HUDEP-2 (cell line): ENCODE results near the gene INPP5E.

ENCODE experiments used
- DNase-seq, 76 experiments: peaks; one replicate each; lab custom pipeline; 2025; ENCODE audit not compliant: unreplicated experiment in 76 of 76; lab: John Stamatoyannopoulos, UW

Gene INPP5E

GRCh38 chr9:136474021-136474640 is 34.5 kb upstream of the INPP5E start:
- no peak for DNase-seq

DNA sequence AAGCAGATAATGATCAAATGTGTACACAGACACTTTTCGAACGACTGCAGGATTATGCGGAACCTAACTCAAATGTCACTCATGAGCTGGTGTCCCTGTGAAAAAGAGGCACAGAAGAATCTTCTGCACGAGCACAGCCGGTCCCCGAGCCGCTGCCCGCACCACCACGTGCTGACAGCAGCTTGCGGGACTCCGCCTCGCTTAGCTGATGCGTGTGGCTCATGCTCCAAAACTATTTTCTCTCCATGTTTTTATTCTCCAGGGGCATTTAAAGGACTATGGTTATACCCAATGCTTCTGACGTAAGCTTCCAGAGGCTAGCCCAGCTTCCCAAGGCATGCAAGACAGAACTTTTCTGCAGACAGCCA is 33.7 kb upstream of the INPP5E start:
- DNase-seq: no peak

DNA sequence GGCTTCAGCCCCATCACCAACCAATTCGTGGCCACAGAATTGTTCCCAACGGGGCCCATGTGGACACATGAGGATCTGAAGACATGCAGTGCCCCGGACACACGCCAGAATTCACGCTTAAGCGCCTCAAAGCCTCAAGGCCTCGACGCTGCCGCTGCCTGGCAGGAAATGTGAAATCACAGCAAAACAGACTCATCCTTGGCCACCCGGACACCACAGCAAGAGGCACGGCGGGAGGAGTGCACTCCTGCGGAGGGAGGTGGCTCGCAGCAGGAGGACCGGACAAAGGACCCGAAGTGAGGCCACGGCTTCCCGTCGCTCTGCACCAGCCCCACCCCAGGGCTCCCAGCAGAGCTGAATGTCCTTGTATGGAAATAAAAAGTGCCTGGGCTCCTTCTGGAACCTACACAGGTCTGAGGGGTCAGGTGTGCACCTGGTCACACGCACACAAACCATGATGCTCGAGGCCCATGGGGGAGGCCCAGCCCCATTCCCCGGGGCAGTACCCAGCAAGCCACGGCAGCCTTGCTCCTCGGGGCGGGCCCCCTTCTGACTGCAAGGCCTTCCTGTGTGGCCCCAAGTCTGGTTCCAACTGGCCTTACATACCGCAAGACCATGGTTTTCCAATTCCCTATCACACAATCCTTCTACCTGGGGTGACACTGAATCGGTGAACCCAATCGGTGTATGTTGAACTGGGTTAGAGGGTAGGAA is 33.2 kb upstream of the INPP5E start:
- no peak for DNase-seq

- DNase-seq: no peak
Observed at GRCh38 chr9:136471802-136472487, 32.3 kb upstream of the INPP5E start.

DNA sequence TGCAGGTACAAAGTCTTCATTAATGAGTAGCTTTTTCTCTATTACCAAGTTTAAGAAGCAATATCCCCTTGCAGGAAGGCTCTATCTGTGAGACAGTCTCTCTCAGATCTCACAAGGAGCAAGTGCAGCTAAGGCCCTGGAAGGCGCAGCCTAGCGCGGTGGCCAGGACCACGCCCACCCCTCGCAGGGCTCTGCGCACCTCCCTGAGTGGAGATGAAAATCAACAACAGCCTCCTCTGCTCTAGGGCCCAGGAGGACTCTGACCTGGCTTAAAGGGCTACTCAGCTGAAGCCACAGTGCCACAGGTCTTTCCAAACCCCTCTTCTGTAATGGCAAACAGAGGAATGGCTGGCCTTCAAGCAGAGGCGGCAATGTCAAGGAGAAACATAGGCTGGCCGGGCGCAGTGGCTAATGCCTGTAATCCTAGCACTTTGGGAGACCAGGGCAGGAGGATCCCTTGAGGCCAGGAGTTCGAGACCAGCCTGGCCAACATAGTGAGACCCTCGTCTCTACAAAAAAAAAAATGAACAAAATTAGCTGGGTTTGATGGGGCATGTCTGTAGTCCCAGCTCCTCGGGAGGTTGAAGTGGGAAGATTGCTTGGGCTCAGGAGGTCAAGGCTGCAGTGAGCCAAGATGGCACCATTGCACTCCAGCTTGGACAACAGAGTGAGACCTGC is 31.3 kb upstream of the INPP5E start:
- peak in 41 of 76 experiments; percentile 4 to 63 (median 21) for DNase-seq

GRCh38 chr9:136470356-136470755 is 30.7 kb upstream of the INPP5E start:
- no peak for DNase-seq

DNA sequence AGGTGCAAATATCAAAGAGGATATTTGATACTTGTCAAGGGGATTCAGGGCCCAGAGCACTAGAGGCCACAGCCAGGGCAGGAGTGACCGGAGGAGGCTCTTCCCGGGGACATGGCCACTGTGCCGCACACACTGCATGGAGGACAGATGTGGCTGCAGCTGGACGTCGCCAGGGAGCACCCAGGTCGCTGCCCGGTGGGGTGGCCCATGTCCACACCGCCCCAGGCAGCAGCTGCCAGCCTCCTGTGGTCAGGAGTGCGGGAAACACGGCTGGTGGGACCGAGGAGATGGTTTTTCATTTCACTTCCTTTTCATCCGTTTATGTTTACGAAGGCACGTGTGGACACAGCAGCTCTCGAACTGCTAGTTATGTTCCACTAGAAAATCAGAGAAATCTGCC is 28.1 kb upstream of the INPP5E start:
- no peak for DNase-seq

DNA sequence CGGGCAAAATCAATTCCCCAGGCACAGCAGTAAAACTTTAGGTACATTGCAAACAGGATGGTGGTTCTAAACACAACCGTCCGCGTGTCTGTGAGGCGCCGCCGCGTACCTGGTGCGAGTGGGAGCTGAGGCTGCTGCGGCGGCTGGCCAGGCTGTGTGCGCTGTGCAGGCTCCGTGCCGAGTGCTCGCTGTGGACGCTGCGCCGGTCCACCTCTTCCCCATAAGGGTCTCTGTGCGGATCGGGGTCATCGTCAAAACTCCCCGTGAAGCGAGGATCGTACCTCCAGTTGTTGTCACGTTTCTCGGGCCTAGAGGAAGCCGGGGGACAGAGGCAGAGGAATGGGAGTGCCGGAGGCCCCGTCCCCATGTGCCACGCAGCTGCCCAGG is 26.5 kb upstream of the INPP5E start:
- no peak for DNase-seq

GRCh38 chr9:136465500-136466154 is 26.0 kb upstream of the INPP5E start:
- no peak for DNase-seq

DNA sequence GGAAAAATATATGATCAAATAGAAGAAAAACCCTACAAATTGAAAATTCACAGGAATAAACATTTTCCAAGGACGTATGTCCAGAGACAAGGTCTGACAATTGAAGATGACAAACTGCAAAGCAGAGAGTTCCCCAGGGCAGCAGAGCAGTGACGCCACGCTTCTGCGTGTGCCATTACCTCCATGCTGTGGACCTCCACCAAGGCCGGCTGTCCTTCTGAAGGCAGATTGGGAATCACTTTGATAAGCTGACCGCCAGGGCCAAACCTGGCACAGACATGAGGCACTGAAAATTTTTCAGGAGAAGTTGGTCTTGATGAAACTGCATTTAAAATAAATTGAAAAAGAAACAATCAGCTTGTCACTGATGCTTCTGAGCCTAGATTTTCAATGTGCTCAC is 24.6 kb upstream of the INPP5E start:
- DNase-seq: no peak

DNA sequence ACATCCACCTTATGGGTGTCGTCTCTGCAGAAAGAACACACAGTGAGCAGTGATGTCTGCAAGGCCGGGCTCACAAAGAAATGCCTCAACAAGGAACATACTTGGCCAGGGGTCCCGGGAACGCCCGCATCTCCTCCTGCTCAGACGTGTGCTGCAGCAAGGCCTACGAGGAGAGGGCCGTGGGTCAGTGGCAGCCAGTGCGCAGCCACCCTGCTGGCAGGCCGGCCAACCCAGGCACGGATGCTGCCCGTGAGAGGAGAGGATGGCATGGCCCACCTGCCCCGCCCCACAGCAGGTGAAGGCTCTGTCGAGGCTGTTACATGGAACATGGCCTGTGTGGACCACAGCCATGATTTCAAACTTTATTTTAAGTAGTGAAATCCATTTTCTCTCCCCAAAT is 23.9 kb upstream of the INPP5E start:
- DNase-seq: no peak

- no peak for DNase-seq
Observed at GRCh38 chr9:136462664-136463063, 23.0 kb upstream of the INPP5E start.

DNA sequence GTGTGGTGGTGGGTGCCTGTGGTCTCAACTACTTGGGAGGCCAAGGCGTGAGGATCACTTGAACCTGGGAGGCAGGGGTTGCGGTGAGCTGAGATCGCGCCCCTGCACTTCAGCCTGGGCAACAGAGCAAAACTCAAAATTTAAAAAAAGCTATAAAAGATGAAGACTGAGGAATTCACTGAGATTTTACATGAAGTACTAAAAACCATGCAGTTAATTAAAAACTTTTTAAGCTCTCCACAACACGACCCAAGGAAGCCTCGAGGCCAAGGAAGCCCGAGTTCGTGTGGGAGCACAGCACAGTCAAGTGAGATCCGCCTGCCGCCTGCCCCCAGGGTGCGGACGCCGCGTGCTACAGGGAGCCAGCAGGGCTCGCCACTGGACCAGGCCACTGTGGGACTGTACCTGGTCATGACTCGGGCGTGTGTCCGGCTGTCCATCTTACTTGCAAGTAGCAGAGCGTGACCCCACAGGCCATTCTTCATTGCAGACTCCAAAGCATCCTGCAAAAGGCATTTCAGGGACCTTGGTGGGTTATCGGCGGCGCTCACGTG is 21.2 kb upstream of the INPP5E start:
- no peak for DNase-seq

DNA sequence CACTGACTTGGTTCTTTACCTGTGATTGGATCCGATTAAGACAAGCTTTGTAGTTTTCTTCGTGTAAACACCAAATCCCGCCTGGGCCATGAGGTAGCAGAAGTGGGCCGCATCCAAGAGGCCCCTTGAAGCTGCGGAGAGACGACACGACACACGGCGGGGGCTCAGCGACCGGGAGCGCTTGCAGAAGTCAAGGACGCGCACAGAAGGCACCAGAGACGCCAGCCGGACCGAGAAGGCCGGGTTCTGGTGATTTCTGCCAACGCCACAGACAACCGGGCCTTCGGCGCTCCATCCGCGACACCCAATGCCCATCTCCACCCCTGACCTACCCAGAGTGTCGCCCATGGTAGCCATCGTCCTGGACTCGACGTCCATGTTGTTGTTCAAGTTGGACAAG is 19.8 kb upstream of the INPP5E start:
- DNase-seq: no peak

DNA sequence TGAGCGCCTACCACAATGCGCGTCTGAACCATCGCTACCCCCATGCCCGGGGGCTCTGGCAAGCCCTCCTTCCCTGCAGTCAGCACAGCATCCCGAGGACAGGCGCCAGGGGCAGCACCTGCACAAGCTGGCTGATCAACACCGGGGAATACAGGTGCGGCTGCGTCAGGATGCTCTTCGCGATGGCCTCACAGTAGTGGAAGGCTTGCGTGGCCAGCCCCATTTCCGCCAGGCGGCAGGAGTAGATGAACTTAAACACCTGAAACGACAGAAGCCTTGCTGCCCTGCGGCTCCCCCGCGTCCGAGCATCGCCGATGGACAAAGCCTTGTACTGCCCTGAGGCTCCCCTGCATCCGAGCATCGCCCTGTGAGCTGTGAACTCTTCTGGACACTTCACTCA is 17.7 kb upstream of the INPP5E start:
- no peak for DNase-seq

GRCh38 chr9:136456258-136456657 is 16.6 kb upstream of the INPP5E start:
- no peak for DNase-seq

DNA sequence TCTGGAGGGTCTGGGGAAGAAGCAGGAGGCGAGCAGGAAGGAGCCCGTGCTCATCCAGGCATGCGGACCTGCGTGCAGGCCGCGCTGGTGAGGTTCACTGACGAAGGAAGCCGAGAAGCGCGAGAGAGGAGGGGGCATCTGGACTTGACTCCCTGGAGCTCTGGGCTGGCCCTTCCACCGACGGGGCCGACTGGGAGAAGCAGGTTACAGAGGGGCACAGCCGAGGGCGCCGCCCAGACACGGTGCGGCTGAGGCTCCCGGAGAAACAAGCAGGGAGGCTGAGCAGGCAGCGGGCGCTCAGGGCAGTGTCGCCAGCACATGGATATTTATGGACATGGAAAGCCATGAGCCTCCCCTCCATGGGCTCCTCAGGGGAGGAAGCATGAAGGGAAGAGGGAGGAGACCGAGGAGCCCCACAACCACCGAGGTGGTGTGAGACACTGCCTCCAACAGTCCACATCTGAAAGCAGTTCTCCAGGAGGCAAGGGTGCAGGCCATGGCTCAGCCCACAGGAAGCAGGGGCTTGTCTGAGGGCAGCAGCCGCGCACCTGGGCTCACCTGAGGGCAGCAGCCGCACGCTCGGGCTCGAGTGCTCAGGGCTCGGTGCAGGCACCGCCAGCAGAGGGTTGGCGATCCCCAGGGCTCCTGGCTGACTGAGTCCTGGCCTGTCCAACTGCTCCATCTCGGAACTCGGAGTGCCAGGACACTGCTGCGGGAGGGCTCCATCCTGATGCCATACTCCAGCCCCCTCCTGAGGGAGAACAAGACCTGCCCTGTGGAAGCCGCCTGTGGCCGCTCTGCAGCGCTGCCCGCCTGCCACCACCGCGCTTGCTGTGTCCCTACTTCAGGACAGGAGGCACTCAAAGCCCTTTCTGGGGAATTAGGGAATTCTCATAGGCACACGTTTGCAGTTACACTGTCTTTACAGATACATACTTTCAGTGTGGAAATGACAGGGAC is 15.7 kb upstream of the INPP5E start:
- no peak for DNase-seq

GRCh38 chr9:136454026-136454796 is 14.6 kb upstream of the INPP5E start:
- DNase-seq: no peak

DNA sequence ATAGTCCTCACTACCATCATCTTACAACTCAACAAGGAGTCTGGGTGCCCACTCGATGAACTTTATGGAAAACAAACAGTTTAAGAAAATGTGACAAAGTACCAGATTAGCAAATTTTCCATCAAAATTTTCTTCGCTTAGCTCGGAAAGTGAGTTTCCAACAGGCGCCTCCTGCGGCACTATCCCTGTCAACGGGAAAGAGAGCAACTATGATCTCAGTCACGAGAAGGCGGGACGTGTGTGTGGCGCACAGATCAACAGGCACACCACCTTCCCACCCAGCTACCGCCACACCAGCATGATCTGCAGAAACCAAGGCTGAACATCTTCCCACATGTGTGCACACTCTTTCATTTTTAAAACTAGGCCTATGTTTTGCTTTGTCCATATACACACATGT is 13.7 kb upstream of the INPP5E start:
- no peak for DNase-seq
